Lower leg skin (tissue), 4 donors: Measurements from ENCODE around the gene RXRA. TPM values are rescaled to one million over a fixed set of nuclear protein-coding genes. Genes with fewer than 3 reads are reported as not detected.
A peak's percentile ranks its signal among the peaks of the same experiment; 100 is the strongest.

Experiments used
- DNase-seq, 2 donors: peaks; one replicate each; pipeline ENCODE4 v3.0.0-alpha.2; 2019; ENCODE audit warnings: low spot score in 2 of 2
- H3K4me3 ChIP-seq: fragments of 200-600 bp; sonication (generic); 2 replicates; pipeline ENCODE4 v1.5.1; 2017; ENCODE audit warnings: mild to moderate bottlenecking, low read depth; ENCODE audit not compliant: poor library complexity, severe bottlenecking
- CTCF ChIP-seq, 3 donors: fragments of 450-650 bp; IDR thresholded peaks; one replicate each; pipeline ENCODE4 v1.5.1; 2016; ENCODE audit warnings: antibody characterized with exemption in 3 of 3, mild to moderate bottlenecking in 3 of 3, moderate library complexity in 2 of 3
- POLR2A ChIP-seq, 2 donors: fragments of 450-650 bp; IDR thresholded peaks; one replicate each; pipeline ENCODE4 v1.6.1; 2016 to 2017; ENCODE audit warnings: antibody characterized with exemption in 2 of 2, mild to moderate bottlenecking in 1 of 2, moderate library complexity in 1 of 2
- WGBS, 2 donors: methylation state at CpG; one replicate each; pipeline ENCODE4 v1.1.5; 2018; 5-methylcytosine and 5-hydroxymethylcytosine counted together
- intact Hi-C: fragments of 100-400 bp; cut with DNase I; formaldehyde crosslinking; loops from one replicate; pipeline ENCODE4 v1.15.0; 2023; ENCODE audit warnings: low total_unique reads
- total RNA-seq, 4 donors: library from RNA; depleted of rRNA; stranded (reverse); fragments of >200 nt; gene quantifications; one replicate each; pipeline ENCODE4 v1.1.0, GENCODE V29; 2016

Gene RXRA
- total RNA-seq, 4 donors from 2014 or later = 143 to 242 (median 166) TPM

- intact Hi-C loops = no loop called here
- 3 to 4% methylated on average over 12 to 14 of the region's 83 CpGs for WGBS, 2 donors
- H3K4me3 ChIP-seq = peak overlapping the region; percentile 62
- no peak for TF ChIP-seq CTCF (IDR thresholded peaks at IDR 0.05)
- TF ChIP-seq POLR2A (IDR thresholded peaks at IDR 0.05) = no peak
- no peak for DNase-seq
These were observed 708 bp downstream of the RXRA start for GRCh38 chr9:134326724-134327601.

- TF ChIP-seq CTCF (IDR thresholded peaks at IDR 0.05) (no peak), POLR2A (IDR thresholded peaks at IDR 0.05) (no peak)
- intact Hi-C loops = no loop called here
These were observed 1.5 kb downstream of the RXRA start for GRCh38 chr9:134327671-134328231.

GRCh38 chr9:134328341-134328840 lies 2.1 kb downstream of the RXRA start:
- H3K4me3 ChIP-seq = peak overlapping the region; percentile 18
- WGBS, 2 donors = 13 to 20% methylated on average over 16 of the region's 16 CpGs
- TF ChIP-seq POLR2A (IDR thresholded peaks at IDR 0.05) (no peak), CTCF (IDR thresholded peaks at IDR 0.05) (no peak)
- intact Hi-C loops = no loop called here
- no peak for DNase-seq

More at GRCh38 chr9:134327671-134328231, 1.5 kb downstream of the RXRA start:
- 14 to 33% methylated on average over 6 to 10 of the region's 10 CpGs for WGBS, 2 donors
- DNase-seq = no peak
- H3K4me3 ChIP-seq = peak overlapping the region; percentile 62

- DNase-seq = peak in 1 of 2 donors; percentile 63
- intact Hi-C loops = no loop called here
- 25 to 30% methylated on average over 25 to 31 of the region's 31 CpGs for WGBS, 2 donors
These were observed 2.8 kb downstream of the RXRA start for GRCh38 chr9:134328841-134329575.

GRCh38 chr9:134329576-134329855 lies 3.3 kb downstream of the RXRA start:
- no peak overlapping the region for H3K4me3 ChIP-seq
- WGBS, 2 donors = 18 to 26% methylated on average over 7 of the region's 7 CpGs
- intact Hi-C loops = no loop called here
- no peak for DNase-seq
- TF ChIP-seq POLR2A (IDR thresholded peaks at IDR 0.05) (no peak), CTCF (IDR thresholded peaks at IDR 0.05) (no peak)

More at GRCh38 chr9:134328841-134329575, 2.8 kb downstream of the RXRA start:
- peak overlapping the region; percentile 18 for H3K4me3 ChIP-seq
- TF ChIP-seq POLR2A (IDR thresholded peaks at IDR 0.05) (no peak), CTCF (IDR thresholded peaks at IDR 0.05) (no peak)
